Endothelial cell of umbilical vein (primary cell): Measurements from ENCODE around the gene SAMSN1. TPM values are rescaled to one million over a fixed set of nuclear protein-coding genes. Genes with fewer than 3 reads are reported as not detected.

Experiments
- BruUV-seq: library from RNA; stranded (reverse); fragments of 400-500 nt; replicated peaks from 2 replicates; lab custom pipeline; 2021; lab: Mats Ljungman, UMichigan
- CTCF ChIA-PET: fragments of 300-600, 350-600 bp; sonication (Branson Sonifier 250); formaldehyde crosslinking; loops from one replicate; lab custom pipeline; 2021; ENCODE audit warnings: antibody characterized with exemption, inconsistent platforms; lab: Charles Lee
- POLR2A ChIA-PET: fragments of 300-600, 350-600 bp; sonication (Branson Sonifier 250); formaldehyde crosslinking; loops from one replicate; lab custom pipeline; 2021; ENCODE audit warnings: antibody characterized with exemption, inconsistent platforms; lab: Charles Lee
- DNase-seq: peaks from one replicate; pipeline ENCODE4 v3.0.0-alpha.2; 2011; ENCODE audit warnings: low read depth, low spot score
- FAIRE-seq: peaks from 2 replicates; lab custom pipeline; 2011; peaks lifted over from hg19 to GRCh38; lab: Jason Lieb, UNC
- H2AFZ ChIP-seq: 2 replicates; pipeline ENCODE4 v1.6.0; 2012; ENCODE audit warnings: low read depth, low read length, control low read depth, inconsistent platforms
- H3K27ac ChIP-seq: 2 replicates; pipeline ENCODE4 v1.5.1; 2011; ENCODE audit warnings: low read depth, mild to moderate bottlenecking, control low read depth, low read length, moderate library complexity; ENCODE audit not compliant: insufficient read depth
- H3K27me3 ChIP-seq, 2 experiments: 2 replicates each; pipeline versions ENCODE4 v1.6.0 to v1.6.1; 2011; ENCODE audit warnings: low read length in 2 of 2, mixed read lengths in 1 of 2; ENCODE audit not compliant: control insufficient read depth in 2 of 2, insufficient read depth in 2 of 2
- H3K36me3 ChIP-seq, 2 experiments: 2 replicates in 1 of 2; 3 replicates in 1 of 2; pipeline ENCODE4 v1.5.1; 2011; ENCODE audit warnings: low read length in 2 of 2, mild to moderate bottlenecking in 1 of 2, moderate library complexity in 1 of 2; ENCODE audit not compliant: control insufficient read depth in 2 of 2, insufficient read depth in 2 of 2; ENCODE audit errors: extremely low read depth in 1 of 2
- H3K4me1 ChIP-seq: 3 replicates; pipeline ENCODE4 v1.5.1; 2011; ENCODE audit warnings: mild to moderate bottlenecking, low read length; ENCODE audit not compliant: control insufficient read depth, insufficient read depth; ENCODE audit errors: extremely low read depth
- H3K4me2 ChIP-seq: 2 replicates; pipeline ENCODE4 v1.6.1; 2011; ENCODE audit warnings: low read length, control low read depth, mixed read lengths; ENCODE audit not compliant: insufficient read depth
- H3K4me3 ChIP-seq, 3 experiments: fragments of 200-600 bp in 1 of 3; sonication (generic), shearing (Covaris generic) in 1 of 3; replicated peaks in 1 of 3; 2 replicates each; pipeline ENCODE4 v1.5.1; 2011 to 2016; ENCODE audit warnings: control low read depth in 3 of 3, low read length in 3 of 3, mild to moderate bottlenecking in 2 of 3, inconsistent platforms in 1 of 3, low read depth in 1 of 3, moderate library complexity in 1 of 3; ENCODE audit not compliant: insufficient read depth in 1 of 3
- H3K79me2 ChIP-seq: 2 replicates; pipeline ENCODE4 v1.6.0; 2012; ENCODE audit warnings: low read length, inconsistent platforms; ENCODE audit not compliant: control insufficient read depth, insufficient read depth
- H3K9ac ChIP-seq: replicated peaks from 2 replicates; pipeline ENCODE3; 2011; ENCODE audit warnings: low read length, control low read depth; ENCODE audit not compliant: insufficient read depth; ENCODE audit errors: extremely low read depth
- H3K9me1 ChIP-seq: replicated peaks from 3 replicates; pipeline ENCODE4 v1.6.0; 2011; ENCODE audit warnings: mild to moderate bottlenecking, low read length; ENCODE audit not compliant: control insufficient read depth, insufficient read depth; ENCODE audit errors: extremely low read depth
- H3K9me3 ChIP-seq: replicated peaks from 2 replicates; pipeline ENCODE4 v1.5.1; 2012; ENCODE audit warnings: low read length, inconsistent platforms; ENCODE audit not compliant: control insufficient read depth, insufficient read depth
- H4K20me1 ChIP-seq: replicated peaks from 2 replicates; pipeline ENCODE3; 2011; ENCODE audit warnings: mild to moderate bottlenecking, low read length; ENCODE audit not compliant: control insufficient read depth, insufficient read depth; ENCODE audit errors: extremely low read depth
- CTCF ChIP-seq, 2 donors: IDR thresholded peaks; 1 replicate in 1 of 2; 2 replicates in 1 of 2; pipeline ENCODE4 v1.5.1; 2011; ENCODE audit warnings: low read length in 2 of 2, mild to moderate bottlenecking in 2 of 2, moderate library complexity in 2 of 2, control low read depth in 1 of 2, inconsistent platforms in 1 of 2, low read depth in 1 of 2; ENCODE audit not compliant: insufficient read depth in 1 of 2; ENCODE audit errors: extremely low read depth in 1 of 2
- EZH2 ChIP-seq: IDR thresholded peaks from 2 replicates; pipeline ENCODE4 v1.6.1; 2012; ENCODE audit warnings: borderline replicate concordance, low read depth, mild to moderate bottlenecking, moderate library complexity, low read length, inconsistent platforms; ENCODE audit not compliant: severe bottlenecking
- FOS ChIP-seq: IDR thresholded peaks from 2 replicates; pipeline ENCODE4 v1.6.1; 2011; ENCODE audit warnings: mild to moderate bottlenecking, low read length, moderate library complexity, borderline replicate concordance; ENCODE audit not compliant: insufficient read depth
- GATA2 ChIP-seq: IDR thresholded peaks from 2 replicates; pipeline ENCODE4 v1.7.0; 2011; ENCODE audit warnings: low read depth, mild to moderate bottlenecking, moderate library complexity, mixed read lengths, low read length; ENCODE audit not compliant: insufficient read length, insufficient read depth
- JUN ChIP-seq: IDR thresholded peaks from 2 replicates; pipeline ENCODE4 v1.6.1; 2011; ENCODE audit warnings: borderline replicate concordance, low read depth; ENCODE audit not compliant: insufficient read length, insufficient read depth
- MAX ChIP-seq: IDR thresholded peaks from 2 replicates; pipeline ENCODE4 v1.6.1; 2011; ENCODE audit not compliant: insufficient read depth, insufficient read length
- MYC ChIP-seq: IDR thresholded peaks from one replicate; pipeline ENCODE4 v1.6.1; 2011; ENCODE audit warnings: mild to moderate bottlenecking, low read depth, low read length
- POLR2A ChIP-seq: IDR thresholded peaks from 2 replicates; pipeline ENCODE4 v1.6.1; 2012; ENCODE audit warnings: low read depth, mild to moderate bottlenecking, control low read depth, low read length
- POLR2AphosphoS5 ChIP-seq: IDR thresholded peaks from 2 replicates; pipeline ENCODE4 v1.6.1; 2012; ENCODE audit warnings: low read depth, mild to moderate bottlenecking, control low read depth, low read length, moderate library complexity; ENCODE audit not compliant: insufficient read depth
- dilution Hi-C: fragments of 300-500 bp; cut with MboI; formaldehyde crosslinking; loops from one replicate; pipeline ENCODE4 v1.15.0; 2019; ENCODE audit warnings: low sequenced_read_pairs; ENCODE audit not compliant: extremely low pct_ligation_motif_present
- intact Hi-C: fragments of 100-400 bp; cut with micrococcal nuclease; formaldehyde crosslinking; loops from one replicate; pipeline ENCODE4 v1.10.0; 2022
- polyA plus RNA-seq, 4 experiments: library from polyadenylated mRNA; depleted of rRNA in 3 of 4; stranded (reverse) in 3 of 4; unstranded in 1 of 4; fragments of >200 nt; gene quantifications; 2 replicates each; pipeline versions ENCODE4 v1.2.1 to v1.2.3, GENCODE V29; 2011 to 2012; ENCODE audit warnings: missing spikeins in 1 of 4
- total RNA-seq: library from RNA; stranded (reverse); gene quantifications from 2 replicates; pipeline ENCODE4 v1.2.3, GENCODE V29; 2021

Gene SAMSN1
- total and polyA plus RNA-seq, 2 donors (not counting 3 experiments of a cell fraction or from before 2014, with no cell fraction given): 2.5 to 5.3 TPM

GRCh38 chr21:14488672-14489204, 57.4 kb downstream of the SAMSN1 start:
- Histone ChIP-seq H3K36me3 (no peaks in the 10 kb centered on the region), H3K4me3 (no peak overlapping the region), H3K9ac (no peak overlapping the region), H3K79me2 (no peaks in the 10 kb centered on the region), H3K4me2 (no peak overlapping the region), H3K4me1 (no peaks in the 10 kb centered on the region), H4K20me1 (no peaks in the 10 kb centered on the region), H3K27me3 (no peaks in the 10 kb centered on the region), H3K9me3 (no peaks in the 10 kb centered on the region), H3K27ac (no peak overlapping the region), H3K9me1 (no peaks in the 10 kb centered on the region), H2AFZ (no peak overlapping the region)
- TF ChIP-seq CTCF (IDR thresholded peaks at IDR 0.05; ENCODE audit: extremely low read depth in 1 of 2, insufficient read depth in 1 of 2, low read depth in 1 of 2, low read length in 2 of 2) (no peak), POLR2AphosphoS5 (no peak), POLR2A (no peak), JUN (no peak), EZH2 (no peak), GATA2 (no peak), MAX (no peak), MYC (no peak), FOS (no peak)
- FAIRE-seq: no peak
- POLR2A ChIA-PET: no interaction called here
- dilution Hi-C loops (no loop called here), intact Hi-C loops (no loop called here)
- CTCF ChIA-PET: no interaction called here
- DNase-seq: no peak
- no TSS peak for BruUV-seq
